Ectodermal cell (in vitro differentiated cells): Measurements from ENCODE around the gene KANK2. TPM values are rescaled to one million over a fixed set of nuclear protein-coding genes. Genes with fewer than 3 reads are reported as not detected.

ENCODE experiments used
- H3K27ac ChIP-seq: 2 replicates; pipeline ENCODE4 v1.7.0; 2013; ENCODE audit warnings: mild to moderate bottlenecking, low read depth, low read length; ENCODE audit not compliant: insufficient read depth, poor library complexity, severe bottlenecking
- H3K27me3 ChIP-seq: 2 replicates; pipeline ENCODE4 v1.7.0; 2013; ENCODE audit warnings: mild to moderate bottlenecking, low read length; ENCODE audit not compliant: insufficient read depth, control insufficient read depth, poor library complexity, severe bottlenecking
- H3K36me3 ChIP-seq: one replicate; pipeline ENCODE4 v1.7.0; 2013; ENCODE audit warnings: low read length; ENCODE audit not compliant: control insufficient read depth, insufficient read depth
- H3K4me1 ChIP-seq: one replicate; pipeline ENCODE4 v1.7.0; 2013; ENCODE audit warnings: low read length; ENCODE audit not compliant: control insufficient read depth, insufficient read depth
- H3K4me3 ChIP-seq: 2 replicates; pipeline ENCODE4 v1.7.0; 2013; ENCODE audit warnings: low read depth, low read length, control low read depth; ENCODE audit not compliant: insufficient read depth
- H3K9me3 ChIP-seq: 2 replicates; pipeline ENCODE4 v1.7.0; 2013; ENCODE audit warnings: mild to moderate bottlenecking, low read length, moderate library complexity; ENCODE audit not compliant: control insufficient read depth
- WGBS, 2 experiments: methylation state at CpG; one replicate each; pipeline ENCODE4 v1.1.7; 2013; ENCODE audit warnings: missing lambda C conversion rate in 2 of 2; 5-methylcytosine and 5-hydroxymethylcytosine counted together
- polyA plus RNA-seq, 4 experiments: library from polyadenylated mRNA; stranded (reverse); fragments of 50-300 nt; gene quantifications; one replicate each; pipeline ENCODE4 v1.2.3, GENCODE V29; 2013

The KANK2 gene
- polyA plus RNA-seq (2013, experiment 1 of 4), result 42.4 TPM
- polyA plus RNA-seq (2013, experiment 2 of 4), result 37.5 TPM
- 32.1 TPM for polyA plus RNA-seq (2013, experiment 3 of 4)
- 35.8 TPM for polyA plus RNA-seq (2013, experiment 4 of 4)

DNA sequence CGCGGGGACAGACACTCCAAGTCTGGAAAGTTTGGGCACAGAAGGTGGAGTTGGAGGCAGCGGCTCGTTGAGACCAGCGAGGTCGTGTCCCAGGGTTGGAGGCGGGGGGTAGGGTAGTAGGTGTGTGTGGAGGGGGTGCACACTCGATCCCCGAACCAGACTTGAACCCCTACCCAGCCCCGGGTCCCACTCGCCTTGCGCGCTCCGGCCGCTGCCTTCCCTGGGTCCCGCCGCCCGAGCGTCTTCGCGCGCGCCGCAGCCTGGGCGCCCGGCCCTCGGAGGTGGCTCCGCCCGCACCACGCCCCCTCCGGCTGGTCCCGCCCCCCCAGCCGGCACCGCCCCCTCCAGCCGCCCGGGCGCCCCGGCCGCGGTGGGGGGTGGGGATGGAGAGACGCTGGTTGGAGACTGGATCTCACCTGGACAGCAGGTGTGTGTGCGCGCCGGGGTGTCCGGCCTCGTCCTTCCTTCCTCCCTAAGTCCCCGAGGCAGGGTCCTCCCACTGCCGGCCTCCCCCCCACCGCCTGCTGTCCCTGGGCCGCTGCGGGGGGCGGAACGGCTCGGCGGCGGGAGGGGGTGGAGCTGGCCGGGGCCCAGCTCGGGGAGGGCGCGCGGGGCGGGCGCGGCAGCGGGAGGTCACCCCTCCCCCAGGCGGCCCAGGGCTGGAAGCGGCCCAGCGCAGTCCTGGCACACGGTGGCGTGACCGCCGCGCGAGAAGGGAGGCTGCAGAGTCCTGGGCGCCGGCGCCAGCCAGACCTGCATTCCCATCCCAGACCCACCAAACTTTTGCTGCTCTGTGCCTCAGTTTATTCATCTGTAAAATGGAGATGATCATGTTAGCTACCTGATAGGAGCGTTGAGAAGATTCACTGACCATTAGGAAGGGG lies at the start of gene KANK2:
KANK2 (minus strand) TSS at position 255 of the 884 bp plus-strand sequence. CDS start 3,034 bp downstream, outside the sequence.
- H3K27ac ChIP-seq, result no peak within 1 kb of the TSS

DNA sequence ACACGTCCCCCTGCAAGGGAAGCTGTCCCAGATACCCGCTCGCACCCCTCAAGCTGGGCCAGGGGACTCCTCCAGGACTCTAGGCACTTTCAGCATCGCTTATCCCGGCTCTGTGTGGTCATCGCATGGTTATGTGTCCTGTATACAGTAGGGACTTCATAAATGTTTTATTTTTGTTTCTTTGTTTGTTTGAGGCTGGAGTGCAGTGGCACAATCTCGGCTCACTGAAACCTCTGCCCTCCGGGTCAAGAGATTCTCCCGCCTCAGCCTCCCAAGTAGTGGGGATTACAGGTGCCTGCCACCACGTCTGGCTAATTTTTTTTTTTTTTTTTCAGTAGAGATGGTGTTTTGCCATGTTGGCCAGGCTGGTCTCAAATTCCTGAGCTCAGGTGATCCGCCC lies 49.6 kb upstream of the KANK2 start:
- Histone ChIP-seq H3K27me3 (peaks cover 4% of the 10 kb centered on the region), H3K36me3 (peaks cover 12% of the 10 kb centered on the region), H3K9me3 (no peaks in the 10 kb centered on the region), H3K4me1 (no peaks in the 10 kb centered on the region), H3K27ac (no peak overlapping the region), H3K4me3 (no peak overlapping the region)
- 94% methylated on average over 11 of the region's 11 CpGs for WGBS, 2 experiments

More for the DNA sequence above, at the start of gene KANK2:
- Histone ChIP-seq H3K9me3 (no peaks in the 10 kb centered on the region), H3K27me3 (no peaks in the 10 kb centered on the region), H3K36me3 (no peaks in the 10 kb centered on the region), H3K4me1 (peaks cover 3% of the 10 kb centered on the region), H3K4me3 (peak within 1 kb of the TSS; percentile 71)
- 2% methylated on average over 78 of the region's 78 CpGs for WGBS, 2 experiments

DNA sequence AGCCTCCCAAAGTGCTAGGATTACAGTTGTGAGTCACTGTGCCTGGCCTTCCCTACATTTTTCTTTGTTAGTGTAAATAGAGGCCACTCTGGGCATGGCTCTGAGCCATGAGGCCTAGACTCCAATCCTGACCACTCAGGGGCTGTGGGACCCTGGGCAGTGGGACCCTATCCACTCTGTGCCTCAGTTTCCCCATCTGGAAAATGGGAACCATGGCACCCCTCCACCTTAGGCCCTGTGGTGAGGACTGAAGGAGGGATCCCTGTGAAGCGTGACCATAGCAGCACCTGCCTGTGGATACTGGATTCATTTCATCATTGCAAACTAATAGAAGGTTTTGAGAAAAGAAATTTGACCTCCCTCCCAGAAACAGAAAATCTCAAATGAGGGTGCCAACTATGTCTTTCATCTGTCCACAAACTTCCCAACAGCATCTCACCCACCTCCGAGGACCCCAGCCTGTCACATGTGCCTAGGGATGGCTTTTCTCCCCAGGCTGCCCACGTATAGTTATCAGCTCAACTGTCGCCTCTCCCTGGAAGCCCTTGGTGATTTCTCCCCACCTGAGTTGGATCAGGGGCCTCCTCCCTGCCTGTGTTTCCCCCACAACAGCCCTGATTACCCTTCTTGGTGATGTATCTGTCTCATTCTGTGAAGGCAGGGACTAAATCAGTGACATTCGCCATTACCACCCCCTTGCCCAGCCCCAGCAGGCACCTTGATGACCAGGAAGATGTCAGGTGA lies 47.7 kb upstream of the KANK2 start:
- WGBS, 2 experiments, result 93 to 97% methylated on average over 5 of the region's 5 CpGs
- Histone ChIP-seq H3K9me3 (no peaks in the 10 kb centered on the region), H3K27me3 (peaks cover 4% of the 10 kb centered on the region), H3K4me1 (no peaks in the 10 kb centered on the region), H3K4me3 (no peak overlapping the region), H3K36me3 (peaks cover 4% of the 10 kb centered on the region), H3K27ac (no peak overlapping the region)

DNA sequence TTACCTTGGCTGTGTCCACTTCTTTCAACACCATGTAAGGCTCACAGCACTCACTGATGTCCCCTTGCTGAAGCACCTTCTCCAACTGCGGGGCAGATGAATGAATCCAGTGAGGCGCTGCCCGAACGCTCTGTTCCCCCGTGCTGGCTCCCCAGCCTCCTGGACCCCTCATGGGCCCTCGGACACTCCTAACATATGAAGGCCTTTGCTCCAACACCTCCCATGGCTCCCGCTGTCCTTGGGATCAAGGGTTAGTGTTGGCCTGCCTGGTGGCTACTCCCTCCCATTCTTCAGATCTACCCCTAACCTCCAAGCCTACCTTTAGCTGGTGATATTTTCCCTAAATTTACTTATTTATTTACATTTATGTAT lies 46.4 kb upstream of the KANK2 start:
- H3K4me3 ChIP-seq, result no peak overlapping the region
- H3K27me3 ChIP-seq, result peaks cover 4% of the 10 kb centered on the region
- H3K9me3 ChIP-seq, result no peaks in the 10 kb centered on the region
- H3K27ac ChIP-seq, result no peak overlapping the region
- peaks cover 4% of the 10 kb centered on the region for H3K36me3 ChIP-seq
- H3K4me1 ChIP-seq, result no peaks in the 10 kb centered on the region
- 92% methylated on average over 7 of the region's 7 CpGs for WGBS, 2 experiments

DNA sequence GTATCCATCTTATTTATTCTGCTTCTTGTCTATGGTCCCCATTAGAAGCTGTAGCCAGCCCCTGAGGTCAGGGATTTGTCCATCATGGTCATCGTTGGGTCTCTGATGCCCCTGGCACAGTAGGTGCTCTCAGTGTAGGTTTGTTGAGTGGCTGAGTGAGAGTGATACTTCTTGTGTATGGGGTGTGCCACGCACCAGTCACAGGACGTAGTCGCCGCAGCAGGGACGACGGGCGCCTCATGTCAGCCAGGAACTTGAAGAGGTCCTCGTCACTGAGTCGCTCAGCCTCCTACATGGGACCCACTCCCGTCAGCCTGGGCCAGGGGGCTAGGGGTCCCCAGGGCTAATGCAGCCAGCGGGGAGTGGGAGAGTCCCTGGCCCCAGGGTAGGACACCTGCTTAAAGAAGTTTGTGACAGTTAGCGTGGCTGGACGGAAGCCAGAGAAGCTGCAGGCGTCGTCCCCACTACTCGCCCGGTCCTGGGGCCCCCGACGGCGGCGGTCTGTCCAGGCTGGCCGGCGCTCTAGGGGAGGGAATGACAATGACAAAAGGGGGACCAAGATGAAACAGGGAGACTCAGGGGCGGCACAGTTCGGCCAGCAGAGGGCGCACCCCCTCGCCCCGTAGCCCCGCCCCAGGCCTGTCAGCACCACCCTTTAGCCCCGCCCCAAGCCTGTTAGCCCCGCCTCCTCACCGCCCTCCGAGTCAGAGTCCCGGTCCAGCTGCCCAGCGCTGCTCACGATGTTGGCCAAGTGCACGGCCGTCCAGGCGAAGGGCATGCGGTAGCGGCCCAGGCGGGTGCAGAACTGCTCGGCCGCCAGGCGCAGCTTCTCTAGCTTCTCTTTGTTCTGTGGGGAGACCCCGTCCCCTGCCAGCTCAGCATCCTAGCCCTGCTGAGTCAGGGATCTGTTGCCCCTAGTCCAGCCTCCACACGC lies 45.8 kb upstream of the KANK2 start:
- Histone ChIP-seq H3K36me3 (no peaks in the 10 kb centered on the region), H3K9me3 (no peaks in the 10 kb centered on the region), H3K4me1 (no peaks in the 10 kb centered on the region), H3K27ac (no peak overlapping the region), H3K4me3 (no peak overlapping the region), H3K27me3 (peaks cover 4% of the 10 kb centered on the region)
- 33 to 34% methylated on average over 48 of the region's 48 CpGs for WGBS, 2 experiments

DNA sequence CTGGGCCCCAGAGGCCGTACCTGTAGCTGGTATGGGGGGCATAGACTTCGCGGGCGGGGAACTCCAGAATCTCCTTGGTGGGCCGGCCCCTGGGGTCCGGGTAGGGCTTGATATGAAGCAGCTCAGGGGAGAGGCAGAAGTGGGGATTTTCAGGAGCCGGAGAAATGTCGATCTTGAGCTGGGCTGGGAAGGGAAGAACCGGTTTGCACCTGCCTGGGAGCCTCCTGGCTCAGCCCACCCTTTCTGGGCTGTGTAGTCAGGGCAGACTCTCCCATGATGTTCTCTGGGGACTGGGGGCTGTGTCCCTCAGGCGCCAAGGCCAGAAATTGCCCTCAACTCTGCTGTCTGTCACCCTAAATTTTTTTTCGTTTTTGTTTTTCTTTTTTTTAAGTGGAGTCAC lies 44.7 kb upstream of the KANK2 start:
- 91 to 94% methylated on average over 11 of the region's 11 CpGs for WGBS, 2 experiments
- Histone ChIP-seq H3K27ac (no peak overlapping the region), H3K9me3 (no peaks in the 10 kb centered on the region), H3K4me3 (no peak overlapping the region), H3K27me3 (peaks cover 4% of the 10 kb centered on the region), H3K36me3 (no peaks in the 10 kb centered on the region), H3K4me1 (no peaks in the 10 kb centered on the region)

DNA sequence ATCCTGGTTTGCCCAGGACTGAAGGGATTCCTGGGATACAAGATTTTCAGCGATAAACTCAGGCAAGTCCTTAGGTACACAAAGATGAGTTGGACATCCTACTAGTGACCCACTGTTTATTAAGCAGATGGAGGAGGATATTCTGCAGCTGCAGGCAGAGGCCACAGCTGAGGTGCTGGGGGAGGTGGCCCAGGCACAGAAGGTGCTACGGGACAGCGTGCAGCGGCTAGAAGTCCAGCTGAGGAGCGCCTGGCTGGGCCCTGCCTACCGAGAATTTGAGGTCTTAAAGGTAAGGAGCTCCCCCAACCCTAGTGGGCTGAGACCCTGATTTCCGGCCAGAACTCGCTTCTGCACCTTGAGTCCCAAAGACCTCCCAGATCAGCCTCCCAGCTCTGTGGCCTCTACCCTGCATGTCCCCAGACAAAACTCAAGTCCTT lies 42.7 kb upstream of the KANK2 start:
- no peak overlapping the region for H3K4me3 ChIP-seq
- H3K27me3 ChIP-seq, result peaks cover 4% of the 10 kb centered on the region
- no peaks in the 10 kb centered on the region for H3K4me1 ChIP-seq
- H3K9me3 ChIP-seq, result no peaks in the 10 kb centered on the region
- H3K27ac ChIP-seq, result no peak overlapping the region
- no peaks in the 10 kb centered on the region for H3K36me3 ChIP-seq
- 95% methylated on average over 8 of the region's 8 CpGs for WGBS, 2 experiments

DNA sequence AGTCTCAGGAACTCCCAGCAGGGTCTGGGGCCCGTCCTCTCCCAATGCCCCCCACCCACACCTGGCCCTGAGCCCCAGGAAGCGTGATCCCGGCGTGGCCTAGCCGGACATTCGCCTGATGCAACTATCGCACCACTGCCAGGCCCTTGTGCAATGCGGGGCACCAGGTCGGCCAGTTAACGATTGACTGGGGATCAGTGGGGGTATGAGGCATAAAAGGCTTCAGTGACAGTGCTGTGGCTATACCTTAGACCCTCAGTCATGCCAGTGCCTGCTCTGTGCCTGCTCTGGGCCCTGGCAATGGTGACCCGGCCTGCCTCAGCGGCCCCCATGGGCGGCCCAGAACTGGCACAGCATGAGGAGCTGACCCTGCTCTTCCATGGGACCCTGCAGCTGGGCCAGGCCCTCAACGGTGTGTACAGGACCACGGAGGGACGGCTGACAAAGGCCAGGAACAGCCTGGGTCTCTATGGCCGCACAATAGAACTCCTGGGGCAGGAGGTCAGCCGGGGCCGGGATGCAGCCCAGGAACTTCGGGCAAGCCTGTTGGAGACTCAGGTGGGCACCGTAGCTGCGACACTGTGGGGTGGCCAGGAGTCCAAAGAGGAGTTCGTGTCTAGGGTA lies 42.1 kb upstream of the KANK2 start, which contains the start of gene ANGPTL8:
ANGPTL8 (plus strand) TSS at position 243 of the 624 bp plus-strand sequence; CDS start at position 262, 19 bp downstream.
- Histone ChIP-seq H3K4me1 (no peaks in the 10 kb centered on the region), H3K4me3 (no peak within 1 kb of the TSS), H3K27me3 (peaks cover 4% of the 10 kb centered on the region), H3K27ac (no peak within 1 kb of the TSS), H3K36me3 (no peaks in the 10 kb centered on the region), H3K9me3 (no peaks in the 10 kb centered on the region)
- 93 to 95% methylated on average over 23 of the region's 23 CpGs for WGBS, 2 experiments

DNA sequence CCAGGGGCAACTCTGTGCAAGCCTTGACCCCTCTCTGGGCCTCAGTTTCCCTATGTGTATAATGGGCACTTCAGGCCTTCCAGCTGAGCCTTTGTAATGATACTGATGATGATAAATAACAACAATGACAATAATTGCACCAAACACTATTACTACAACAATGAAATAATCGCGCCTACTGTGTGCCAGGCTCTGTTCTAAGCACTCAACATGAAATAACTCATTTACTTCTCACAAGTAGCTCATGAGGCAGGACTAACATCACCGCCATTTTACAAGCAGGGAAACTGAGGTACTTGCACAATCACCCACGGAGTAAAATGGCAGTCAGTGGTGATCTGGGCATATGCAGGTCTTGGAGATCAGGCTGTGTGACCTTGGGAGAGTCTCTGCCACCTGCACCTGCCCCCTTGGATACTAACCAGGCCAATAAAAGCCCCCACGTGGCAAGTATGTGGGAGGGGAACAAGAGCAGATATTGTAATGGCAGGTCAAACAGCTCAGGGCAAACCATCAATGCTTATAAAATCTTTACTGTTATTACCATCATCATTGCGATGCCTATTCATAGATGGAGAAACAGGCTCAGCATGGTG lies 41.5 kb upstream of the KANK2 start:
- no peaks in the 10 kb centered on the region for H3K4me1 ChIP-seq
- WGBS, 2 experiments, result 87 to 95% methylated on average over 6 of the region's 6 CpGs
- H3K27ac ChIP-seq, result no peak overlapping the region
- H3K27me3 ChIP-seq, result peaks cover 4% of the 10 kb centered on the region
- no peaks in the 10 kb centered on the region for H3K9me3 ChIP-seq
- H3K36me3 ChIP-seq, result no peaks in the 10 kb centered on the region
- no peak overlapping the region for H3K4me3 ChIP-seq
